Adrenal gland (tissue), 5 donors: ENCODE measurements around the gene SLC9A6.

ENCODE experiments used
- POLR2A ChIP-seq, 2 donors: fragments of 450-650 bp; IDR thresholded peaks; one replicate each; pipeline ENCODE4 v1.6.1; 2017; ENCODE audit warnings: antibody characterized with exemption in 2 of 2, mild to moderate bottlenecking in 2 of 2, moderate library complexity in 1 of 2
- TF ChIP-seq, protein P1 (sequence below), 6 experiments: fragments of 450-650 bp in 4 of 6; fragments of 200-600 bp in 2 of 6; sonication (generic) in 1 of 6; IDR thresholded peaks; 1 replicate in 5 of 6; 2 replicates in 1 of 6; pipeline versions ENCODE4 v1.5.1 to v1.8.0; 2016 to 2021; ENCODE audit warnings: antibody characterized with exemption in 6 of 6, mild to moderate bottlenecking in 2 of 6, moderate library complexity in 1 of 6
- donor health status: DM: no; HTN: no; CAD: no.

GRCh38 chrX:136065044-136065671, 79.9 kb downstream of the SLC9A6 start:
- TF ChIP-seq, protein P1, sequence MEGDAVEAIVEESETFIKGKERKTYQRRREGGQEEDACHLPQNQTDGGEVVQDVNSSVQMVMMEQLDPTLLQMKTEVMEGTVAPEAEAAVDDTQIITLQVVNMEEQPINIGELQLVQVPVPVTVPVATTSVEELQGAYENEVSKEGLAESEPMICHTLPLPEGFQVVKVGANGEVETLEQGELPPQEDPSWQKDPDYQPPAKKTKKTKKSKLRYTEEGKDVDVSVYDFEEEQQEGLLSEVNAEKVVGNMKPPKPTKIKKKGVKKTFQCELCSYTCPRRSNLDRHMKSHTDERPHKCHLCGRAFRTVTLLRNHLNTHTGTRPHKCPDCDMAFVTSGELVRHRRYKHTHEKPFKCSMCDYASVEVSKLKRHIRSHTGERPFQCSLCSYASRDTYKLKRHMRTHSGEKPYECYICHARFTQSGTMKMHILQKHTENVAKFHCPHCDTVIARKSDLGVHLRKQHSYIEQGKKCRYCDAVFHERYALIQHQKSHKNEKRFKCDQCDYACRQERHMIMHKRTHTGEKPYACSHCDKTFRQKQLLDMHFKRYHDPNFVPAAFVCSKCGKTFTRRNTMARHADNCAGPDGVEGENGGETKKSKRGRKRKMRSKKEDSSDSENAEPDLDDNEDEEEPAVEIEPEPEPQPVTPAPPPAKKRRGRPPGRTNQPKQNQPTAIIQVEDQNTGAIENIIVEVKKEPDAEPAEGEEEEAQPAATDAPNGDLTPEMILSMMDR (IDR thresholded peaks at IDR 0.05), result no peak
- no peak for TF ChIP-seq POLR2A (IDR thresholded peaks at IDR 0.05)
